Adrenal gland (tissue), 12 donors: ENCODE results near the gene CNGB1. TPM values are rescaled to one million over a fixed set of nuclear protein-coding genes. Genes with fewer than 3 reads are reported as not detected.
"Not testable (repeated sequence)": the region's sequence is repeated elsewhere in the genome, so short reads cannot be mapped to it uniquely, and the experiment has no call there.

ENCODE experiments used
- DNase-seq, 7 donors: peaks; one replicate each; pipeline ENCODE4 v3.0.0-alpha.2; 2019 to 2020
- H3K27ac ChIP-seq, 5 donors: fragments of 200-600 bp; sonication (generic) in 4 of 5; 1 replicate in 3 of 5; 2 replicates in 2 of 5; pipeline versions ENCODE4 v1.5.1 to v1.8.0; 2016 to 2020; ENCODE audit warnings: mild to moderate bottlenecking in 1 of 5
- H3K27me3 ChIP-seq: fragments of 200-600 bp; 2 replicates; pipeline ENCODE4 v1.8.0; 2021
- H3K36me3 ChIP-seq, 2 donors: fragments of 200-600 bp; replicated peaks in 1 of 2; 1 replicate in 1 of 2; 2 replicates in 1 of 2; pipeline versions ENCODE4 v1.5.1 to v1.8.0; 2018 to 2022
- H3K4me1 ChIP-seq, 2 donors: fragments of 200-600 bp; replicated peaks in 1 of 2; 1 replicate in 1 of 2; 2 replicates in 1 of 2; pipeline versions ENCODE4 v1.5.1 to v1.8.0; 2018 to 2021
- H3K4me3 ChIP-seq, 4 donors: fragments of 200-600 bp; sonication (generic) in 3 of 4; one replicate each; pipeline ENCODE4 v1.5.1; 2016 to 2018
- H3K9me3 ChIP-seq, 3 donors: fragments of 200-600 bp; sonication (generic) in 1 of 3; replicated peaks in 1 of 3; 1 replicate in 2 of 3; 2 replicates in 1 of 3; pipeline versions ENCODE4 v1.5.1 to v1.8.0; 2016 to 2021
- CTCF ChIP-seq, 6 experiments: fragments of 450-650 bp in 4 of 6; fragments of 200-600 bp in 2 of 6; sonication (generic) in 1 of 6; IDR thresholded peaks; 1 replicate in 5 of 6; 2 replicates in 1 of 6; pipeline versions ENCODE4 v1.5.1 to v1.8.0; 2016 to 2021; ENCODE audit warnings: antibody characterized with exemption in 6 of 6, mild to moderate bottlenecking in 2 of 6, moderate library complexity in 1 of 6
- POLR2A ChIP-seq, 2 donors: fragments of 450-650 bp; IDR thresholded peaks; one replicate each; pipeline ENCODE4 v1.6.1; 2017; ENCODE audit warnings: antibody characterized with exemption in 2 of 2, mild to moderate bottlenecking in 2 of 2, moderate library complexity in 1 of 2
- WGBS, 4 donors: extraction: QIAGEN DNeasy Blood & Tissue Kit in 2 of 4; methylation state at CpG; one replicate each; pipeline versions ENCODE4 v1.1.5 to v1.1.7; 2013 to 2017; 5-methylcytosine and 5-hydroxymethylcytosine counted together
- intact Hi-C, 2 donors: fragments of 100-400 bp; cut with DNase I; formaldehyde crosslinking; loops; one replicate each; pipeline versions ENCODE4 v1.14.1 to v1.15.0; 2022 to 2023
- polyA plus RNA-seq, 3 donors: library from polyadenylated mRNA; stranded (reverse); fragments of 200-250 nt in 2 of 3; fragments of 350-450 nt in 1 of 3; fragmentation: Illumina TruSeq in 1 of 3; extraction: RNeasy Lipid Tissue Mini Kit (QIAGEN cat#74804) in 1 of 3; gene quantifications; one replicate each; pipeline ENCODE4 v1.2.3, GENCODE V29; 2013 to 2014
- total RNA-seq, 9 donors: library from RNA; depleted of rRNA in 4 of 9; stranded (reverse); fragments of >200 nt in 4 of 9; fragments of 120-200 nt in 1 of 9; fragmentation: NEBNext Ultra II Directional in 1 of 9; extraction: Animal tissue kit (Norgen Biotek cat#: 25700) in 1 of 9; gene quantifications; one replicate each; pipeline versions ENCODE4 v1.1.0 to v1.2.4, GENCODE V29; 2013 to 2023
- donor health status: healthy with polysubstance abuse.
- donor health status: Bipolar disorder and iron deficiency.
- donor health status: DM: yes; HTN: yes; CAD: no.
- donor health status: DM: no; HTN: no; CAD: no.
- donor health status: DM: no; HTN: no; CAD: no.
- donor health status: DM: yes; HTN: yes; CAD: no.

CNGB1 gene
- total and polyA plus RNA-seq, 12 donors, result 0.67 to 2.4 (median 1.5) TPM; not detected in 5

DNA sequence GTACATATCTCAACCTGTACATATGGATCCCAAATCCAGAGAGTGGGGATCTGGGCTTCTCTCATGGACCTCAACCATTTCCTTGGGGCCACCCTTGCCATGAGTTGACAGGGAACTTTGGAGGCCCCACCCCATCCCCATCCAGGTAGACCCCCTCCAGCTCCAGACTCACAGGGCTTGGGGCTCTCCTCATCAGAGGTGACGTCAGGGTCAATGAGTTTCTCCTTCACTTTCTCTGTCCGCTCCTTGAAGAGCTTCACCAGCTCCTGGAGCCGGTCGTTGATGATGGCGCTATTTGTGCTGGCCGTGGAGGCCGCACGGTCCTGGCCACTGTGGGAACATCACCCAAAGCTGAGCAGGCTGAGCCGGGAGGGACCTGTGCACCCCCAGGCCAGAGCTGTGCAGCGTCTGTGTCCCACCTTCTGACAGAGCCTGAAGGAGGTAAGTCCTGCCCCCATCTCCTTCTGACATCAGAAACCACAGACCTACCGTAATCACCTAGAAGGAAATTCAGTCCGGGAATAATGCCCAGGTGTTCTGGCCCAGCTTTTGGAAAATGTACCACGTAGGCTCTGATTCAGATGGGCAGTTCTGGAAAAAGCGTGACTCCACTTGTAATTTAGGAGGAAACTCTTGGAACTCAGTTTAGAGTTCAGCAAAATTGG lies 50.6 kb downstream of the CNGB1 start:
- Histone ChIP-seq H3K4me3 (no peak overlapping the region), H3K9me3 (no peaks in the 10 kb centered on the region), H3K27me3 (no peaks in the 10 kb centered on the region), H3K27ac (no peak overlapping the region), H3K4me1 (no peaks in the 10 kb centered on the region), H3K36me3 (no peaks in the 10 kb centered on the region)
- intact Hi-C loops, result no loop called here
- 82 to 93% (median 90%) methylated on average over 4 to 14 of the region's 14 CpGs for WGBS, 4 donors
- DNase-seq, result no peak
- TF ChIP-seq CTCF (IDR thresholded peaks at IDR 0.05) (no peak), POLR2A (IDR thresholded peaks at IDR 0.05) (no peak)

- Histone ChIP-seq H3K27me3 (no peaks in the 10 kb centered on the region), H3K36me3 (no peaks in the 10 kb centered on the region), H3K4me3 (no peak overlapping the region), H3K27ac (no peak overlapping the region), H3K9me3 (no peaks in the 10 kb centered on the region), H3K4me1 (no peaks in the 10 kb centered on the region)
- WGBS, 4 donors, result 83 to 94% (median 90%) methylated on average over 3 to 6 of the region's 6 CpGs
- intact Hi-C loops, result no loop called here
- no peak for TF ChIP-seq POLR2A (IDR thresholded peaks at IDR 0.05)
- TF ChIP-seq CTCF (IDR thresholded peaks at IDR 0.05), result no peak
- DNase-seq, result no peak
Observed at GRCh38 chr16:57918994-57919393, 51.9 kb downstream of the CNGB1 start.

DNA sequence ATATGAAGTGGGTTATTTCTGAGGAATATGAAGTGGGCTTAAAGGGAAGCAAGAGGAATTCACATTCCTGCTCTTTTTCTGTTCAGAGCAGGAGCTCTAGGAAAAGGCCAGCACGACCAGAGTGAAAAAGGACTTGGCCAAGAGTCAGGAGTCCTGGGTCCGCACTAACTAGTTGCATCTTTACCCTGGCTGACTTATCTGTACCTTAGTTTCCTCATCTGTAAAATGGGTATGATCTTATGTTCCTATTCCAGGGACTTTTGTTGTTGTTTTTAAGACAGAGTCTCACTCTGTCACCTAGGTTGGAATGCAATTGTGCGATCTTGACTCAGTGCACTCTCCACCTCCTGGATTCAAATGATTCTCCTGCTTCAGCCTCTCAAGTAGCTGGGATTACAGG lies 52.5 kb downstream of the CNGB1 start:
- TF ChIP-seq CTCF (IDR thresholded peaks at IDR 0.05), result no peak
- no peak for TF ChIP-seq POLR2A (IDR thresholded peaks at IDR 0.05)
- Histone ChIP-seq H3K27ac (no peak overlapping the region), H3K4me1 (no peaks in the 10 kb centered on the region), H3K27me3 (no peaks in the 10 kb centered on the region), H3K4me3 (no peak overlapping the region), H3K36me3 (no peaks in the 10 kb centered on the region), H3K9me3 (no peaks in the 10 kb centered on the region)
- WGBS, 4 donors, result 81 to 96% (median 85%) methylated on average over 3 of the region's 3 CpGs
- intact Hi-C loops, result no loop called here
- no peak for DNase-seq

GRCh38 chr16:57917929-57918328 lies 53.0 kb downstream of the CNGB1 start:
- intact Hi-C loops, DNase-seq, H3K27me3 ChIP-seq, H3K36me3 ChIP-seq, H3K4me1 ChIP-seq, H3K27ac ChIP-seq, H3K4me3 ChIP-seq, H3K9me3 ChIP-seq: not testable (repeated sequence)

DNA sequence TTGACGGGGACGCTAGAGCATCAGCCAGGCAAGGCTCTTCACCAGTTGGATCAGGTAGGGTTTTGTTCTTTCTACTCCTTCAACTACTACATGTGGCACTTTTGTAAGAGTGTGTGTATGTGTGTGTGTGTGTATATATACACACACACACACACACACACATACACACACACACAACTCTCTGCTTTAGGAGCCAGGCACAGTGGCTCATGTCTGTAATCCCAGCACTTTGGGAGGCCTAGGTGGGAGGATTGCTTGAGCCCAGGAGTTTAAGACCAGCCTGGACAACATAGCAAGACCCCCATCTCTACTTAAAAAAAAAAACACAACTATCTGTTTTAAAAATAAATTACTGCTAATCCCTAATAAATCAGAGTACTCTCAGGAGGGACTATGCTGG lies 53.4 kb downstream of the CNGB1 start:
- DNase-seq, H3K36me3 ChIP-seq, H3K9me3 ChIP-seq, H3K4me1 ChIP-seq, H3K4me3 ChIP-seq, H3K27me3 ChIP-seq, H3K27ac ChIP-seq, intact Hi-C loops: not testable (repeated sequence)
- WGBS, 4 donors, result 95 to 100% (median 100%) methylated on average over 2 of the region's 2 CpGs; no CpG with 5 or more reads in 1 of the 4 donors
